OCI-LY1 (cell line): ENCODE data around the gene NBDY.
"Not testable (repeated sequence)": the region's sequence is repeated elsewhere in the genome, so short reads cannot be mapped to it uniquely, and the experiment has no call there.

Source experiments
- H2AFZ ChIP-seq: fragments of 200-600 bp; sonication (generic), shearing (Covaris generic); 2 replicates; pipeline ENCODE4 v1.6.0; 2014; ENCODE audit warnings: antibody characterized with exemption, mild to moderate bottlenecking, low read length
- H3F3A ChIP-seq: fragments of 200-600 bp; sonication (generic), shearing (Covaris generic); 2 replicates; pipeline ENCODE4 v1.6.0; 2014; ENCODE audit warnings: mild to moderate bottlenecking, antibody characterized with exemption, low read length, moderate library complexity; ENCODE audit not compliant: insufficient read depth
- H3K27ac ChIP-seq: fragments of 200-600 bp; sonication (generic); 2 replicates; pipeline ENCODE4 v1.5.1; 2014; ENCODE audit warnings: low read length, mixed run types, mild to moderate bottlenecking, low read depth; ENCODE audit not compliant: poor library complexity, severe bottlenecking
- H3K27me3 ChIP-seq: fragments of 200-600 bp; sonication (generic); 2 replicates; pipeline ENCODE4 v1.6.0; 2014; ENCODE audit warnings: antibody characterized with exemption, mild to moderate bottlenecking, low read length, moderate library complexity; ENCODE audit not compliant: insufficient read depth
- H3K36me3 ChIP-seq: fragments of 200-600 bp; sonication (generic); 2 replicates; pipeline ENCODE4 v1.6.1; 2014; ENCODE audit warnings: mild to moderate bottlenecking, antibody characterized with exemption, low read length, moderate library complexity, mixed read lengths; ENCODE audit not compliant: insufficient read depth
- H3K4me1 ChIP-seq: fragments of 200-600 bp; sonication (generic); 2 replicates; pipeline ENCODE4 v1.5.1; 2014; ENCODE audit warnings: mild to moderate bottlenecking, low read length, moderate library complexity; ENCODE audit not compliant: insufficient read depth, severe bottlenecking
- H3K4me2 ChIP-seq: fragments of 200-600 bp; sonication (generic), shearing (Covaris generic); 2 replicates; pipeline ENCODE4 v1.6.1; 2014; ENCODE audit warnings: low read length
- H3K4me3 ChIP-seq: fragments of 200-600 bp; sonication (generic); 2 replicates; pipeline ENCODE4 v1.5.1; 2014; ENCODE audit warnings: low read length, low read depth, mild to moderate bottlenecking, mixed read lengths; ENCODE audit not compliant: poor library complexity, severe bottlenecking
- H3K79me2 ChIP-seq: fragments of 200-600 bp; shearing (Covaris generic); 2 replicates; pipeline ENCODE4 v1.6.1; 2016; ENCODE audit warnings: mixed run types, low read length, mixed read lengths; ENCODE audit not compliant: insufficient read depth
- H3K9ac ChIP-seq: fragments of 200-600 bp; sonication (generic), shearing (Covaris generic); 2 replicates; pipeline ENCODE4 v1.6.1; 2014; ENCODE audit warnings: mild to moderate bottlenecking, low read length, mixed read lengths
- H3K9me2 ChIP-seq: fragments of 200-600 bp; sonication (generic), shearing (Covaris generic); 2 replicates; pipeline ENCODE4 v1.6.1; 2014; ENCODE audit warnings: low read depth, mild to moderate bottlenecking, low read length, mixed read lengths
- H3K9me3 ChIP-seq: fragments of 200-600 bp; shearing (Covaris generic); 2 replicates; pipeline ENCODE4 v1.6.1; 2014; ENCODE audit warnings: low read length, mixed read lengths
- H4K20me1 ChIP-seq: fragments of 200-600 bp; sonication (generic), shearing (Covaris generic); 2 replicates; pipeline ENCODE4 v1.6.0; 2016; ENCODE audit warnings: mild to moderate bottlenecking, low read length; ENCODE audit not compliant: insufficient read depth
- EZH2 ChIP-seq: fragments of 200-600 bp; sonication (generic), shearing (Covaris generic); IDR thresholded peaks from 2 replicates; pipeline ENCODE4 v1.8.0; 2017; ENCODE audit warnings: borderline replicate concordance, mixed run types, mild to moderate bottlenecking, antibody characterized with exemption, low read length, moderate library complexity, mixed read lengths
- TF ChIP-seq, protein P1 (sequence below): fragments of 200-600 bp; sonication (generic), shearing (Covaris generic); IDR thresholded peaks from 2 replicates; pipeline ENCODE4 v1.5.1; 2017; ENCODE audit warnings: mild to moderate bottlenecking, antibody characterized with exemption, low read length, moderate library complexity, mixed read lengths

NBDY gene, protein sequence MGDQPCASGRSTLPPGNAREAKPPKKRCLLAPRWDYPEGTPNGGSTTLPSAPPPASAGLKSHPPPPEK

GRCh38 chrX:56729152-56729850 lies at the start of gene NBDY:
Gene NBDY (plus strand): TSS chrX:56729243. CDS start chrX:56729354, 111 bp downstream.
- peak within 1 kb of the TSS; percentile 94 for H3K9ac ChIP-seq
- peak within 1 kb of the TSS; percentile 72 for H3K4me2 ChIP-seq
- no peaks in the 10 kb centered on the region for H3K9me2 ChIP-seq
- H3K36me3 ChIP-seq, result peaks cover 6% of the 10 kb centered on the region; the same call in 1 of the 2 replicates
- H3K27me3 ChIP-seq, result no peaks in the 10 kb centered on the region
- H3K27ac ChIP-seq, result peak within 1 kb of the TSS; percentile 86
- H2AFZ ChIP-seq, result no peak within 1 kb of the TSS; the same call in 1 of the 2 replicates
- H3F3A ChIP-seq, result no peaks in the 10 kb centered on the region
- H3K4me3 ChIP-seq, result peak within 1 kb of the TSS; percentile 95
- H4K20me1 ChIP-seq, result no peaks in the 10 kb centered on the region
- H3K4me1 ChIP-seq, result peaks cover 23% of the 10 kb centered on the region
- H3K79me2 ChIP-seq, result peaks cover 11% of the 10 kb centered on the region
- no peaks in the 10 kb centered on the region for H3K9me3 ChIP-seq
- TF ChIP-seq EZH2, result no peak
- TF ChIP-seq, protein P1, sequence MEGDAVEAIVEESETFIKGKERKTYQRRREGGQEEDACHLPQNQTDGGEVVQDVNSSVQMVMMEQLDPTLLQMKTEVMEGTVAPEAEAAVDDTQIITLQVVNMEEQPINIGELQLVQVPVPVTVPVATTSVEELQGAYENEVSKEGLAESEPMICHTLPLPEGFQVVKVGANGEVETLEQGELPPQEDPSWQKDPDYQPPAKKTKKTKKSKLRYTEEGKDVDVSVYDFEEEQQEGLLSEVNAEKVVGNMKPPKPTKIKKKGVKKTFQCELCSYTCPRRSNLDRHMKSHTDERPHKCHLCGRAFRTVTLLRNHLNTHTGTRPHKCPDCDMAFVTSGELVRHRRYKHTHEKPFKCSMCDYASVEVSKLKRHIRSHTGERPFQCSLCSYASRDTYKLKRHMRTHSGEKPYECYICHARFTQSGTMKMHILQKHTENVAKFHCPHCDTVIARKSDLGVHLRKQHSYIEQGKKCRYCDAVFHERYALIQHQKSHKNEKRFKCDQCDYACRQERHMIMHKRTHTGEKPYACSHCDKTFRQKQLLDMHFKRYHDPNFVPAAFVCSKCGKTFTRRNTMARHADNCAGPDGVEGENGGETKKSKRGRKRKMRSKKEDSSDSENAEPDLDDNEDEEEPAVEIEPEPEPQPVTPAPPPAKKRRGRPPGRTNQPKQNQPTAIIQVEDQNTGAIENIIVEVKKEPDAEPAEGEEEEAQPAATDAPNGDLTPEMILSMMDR, result no peak

DNA sequence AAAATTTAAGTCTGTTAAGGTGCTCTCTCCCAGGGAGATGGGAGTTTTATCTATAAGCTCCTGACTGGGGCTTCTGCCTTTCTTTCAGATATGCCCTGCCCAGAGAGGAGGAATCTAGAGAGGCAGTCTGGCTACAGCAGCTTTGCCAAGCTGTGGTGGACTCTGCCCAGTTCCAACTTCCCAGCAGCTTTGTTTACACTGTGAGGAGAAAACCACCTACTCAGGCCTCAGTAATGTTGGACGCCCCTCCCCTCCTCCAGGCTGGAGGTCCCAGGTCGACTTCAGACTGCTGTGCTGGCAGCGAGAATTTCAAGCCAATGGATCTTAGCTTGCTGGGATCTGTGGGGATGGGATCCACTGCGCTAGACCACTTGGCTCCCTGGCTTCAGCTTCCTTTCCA lies 24.5 kb upstream of the NBDY start:
- H2AFZ ChIP-seq, H3K4me3 ChIP-seq, H3K9ac ChIP-seq, H3K27me3 ChIP-seq, H3K9me2 ChIP-seq, H3K4me1 ChIP-seq, H4K20me1 ChIP-seq, H3K27ac ChIP-seq, H3F3A ChIP-seq, H3K4me2 ChIP-seq, H3K36me3 ChIP-seq, H3K9me3 ChIP-seq, H3K79me2 ChIP-seq: not testable (repeated sequence)

GRCh38 chrX:56726605-56727004 lies 2.4 kb upstream of the NBDY start:
- H3K4me3 ChIP-seq, result no peak overlapping the region
- no peak for TF ChIP-seq EZH2
- TF ChIP-seq, protein P1, result peak; percentile 54
- peaks cover 18% of the 10 kb centered on the region for H3K4me1 ChIP-seq
- H3K36me3 ChIP-seq, result no peaks in the 10 kb centered on the region
- H3K9me3 ChIP-seq, result no peaks in the 10 kb centered on the region
- H3K27me3 ChIP-seq, result no peaks in the 10 kb centered on the region
- H3K9me2 ChIP-seq, result no peaks in the 10 kb centered on the region
- H3K9ac ChIP-seq, result no peak overlapping the region
- no peaks in the 10 kb centered on the region for H4K20me1 ChIP-seq
- peaks cover 11% of the 10 kb centered on the region for H3K79me2 ChIP-seq
- no peak overlapping the region for H2AFZ ChIP-seq
- H3K4me2 ChIP-seq, result no peak overlapping the region
- H3F3A ChIP-seq, result no peaks in the 10 kb centered on the region
- no peak overlapping the region for H3K27ac ChIP-seq

DNA sequence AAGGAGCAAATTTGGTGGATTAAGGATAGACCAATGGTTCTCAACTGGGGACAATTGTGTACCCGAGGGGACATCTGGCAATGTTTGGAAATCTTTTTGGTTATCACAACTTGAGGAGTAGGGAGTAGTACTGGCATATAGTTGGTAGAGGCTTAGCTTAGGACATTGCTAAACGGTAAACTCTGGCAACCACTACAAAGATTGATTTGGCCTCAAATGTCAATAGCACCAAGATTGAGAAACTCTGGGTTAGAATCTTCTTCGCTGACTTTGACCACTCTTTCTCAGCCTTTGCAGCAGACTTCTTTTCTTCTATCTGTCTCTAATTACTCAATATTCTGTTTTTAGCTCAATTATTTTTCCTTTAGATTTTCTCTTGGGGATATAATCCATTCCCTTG lies 1.5 kb upstream of the NBDY start:
- Histone ChIP-seq H3K9ac (no peak overlapping the region), H3K9me3 (no peaks in the 10 kb centered on the region), H3K36me3 (no peaks in the 10 kb centered on the region), H3K4me1 (peaks cover 23% of the 10 kb centered on the region), H3F3A (no peaks in the 10 kb centered on the region), H2AFZ (no peak overlapping the region), H4K20me1 (no peaks in the 10 kb centered on the region), H3K27me3 (no peaks in the 10 kb centered on the region), H3K79me2 (peaks cover 11% of the 10 kb centered on the region), H3K4me2 (no peak overlapping the region), H3K4me3 (no peak overlapping the region), H3K9me2 (no peaks in the 10 kb centered on the region), H3K27ac (peak overlapping the region; percentile 55)
- TF ChIP-seq, protein P1, result no peak
- no peak for TF ChIP-seq EZH2
